K562 (cell line): ENCODE measurements around the gene TWIST1. TPM values are rescaled to one million over a fixed set of nuclear protein-coding genes. Genes with fewer than 3 reads are reported as not detected.

Experiments
- ATAC-seq: fragments of 200-7000 bp; cut with Tn5 transposase; 3 replicates; pipeline ENCODE4 v1.9.1; 2020; ENCODE audit warnings: moderate library complexity
- BruUV-seq: library from RNA; stranded (reverse); fragments of 400-500 nt; replicated peaks from 2 replicates; lab custom pipeline; 2021; lab: Mats Ljungman, UMichigan
- CTCF ChIA-PET: fragments of 300-600 bp; formaldehyde crosslinking; extraction: SDS; loops from one replicate; lab custom pipeline; 2021; ENCODE audit warnings: low intra/inter-chr PET ratio; lab: Yijun Ruan, JAX
- POLR2A ChIA-PET: fragments of 300-600, 350-650 bp; sonication (Branson Sonifier 250); formaldehyde crosslinking; extraction: SDS; loops from one replicate; lab custom pipeline; 2021; ENCODE audit warnings: antibody characterized with exemption, inconsistent platforms; lab: Yijun Ruan, JAX
- DNase-seq, 4 experiments: peaks; one replicate each; pipeline versions ENCODE4 v3.0.0 to v3.0.0-alpha.2; 2011 to 2018; ENCODE audit warnings: low spot score in 3 of 4, mixed read lengths in 3 of 4; ENCODE audit errors: extremely low read depth in 1 of 4
- FAIRE-seq: peaks from 2 replicates; lab custom pipeline; 2011; peaks lifted over from hg19 to GRCh38; lab: Jason Lieb, UNC
- H2AFZ ChIP-seq: 2 replicates; pipeline ENCODE4 v1.6.0; 2011; ENCODE audit warnings: low read depth, low read length, control low read depth, inconsistent platforms
- H3K27ac ChIP-seq: fragments of 200-600 bp; 3 replicates; pipeline ENCODE4 v1.8.0; 2011; ENCODE audit warnings: low read depth, mild to moderate bottlenecking, control low read depth, inconsistent platforms, low read length, moderate library complexity, mixed read lengths; ENCODE audit errors: extremely low read depth
- H3K27me3 ChIP-seq, 2 experiments: fragments of 300-600 bp in 1 of 2; 2 replicates in 1 of 2; 3 replicates in 1 of 2; pipeline versions ENCODE4 v1.6.0 to v1.8.0; 2011; ENCODE audit warnings: inconsistent platforms in 2 of 2, low read length in 2 of 2, mild to moderate bottlenecking in 1 of 2, mixed read lengths in 1 of 2, moderate library complexity in 1 of 2; ENCODE audit not compliant: control insufficient read depth in 2 of 2, insufficient read depth in 2 of 2
- H3K36me3 ChIP-seq: fragments of 300-600 bp; 3 replicates; pipeline ENCODE4 v1.8.0; 2011; ENCODE audit warnings: mild to moderate bottlenecking, low read length, inconsistent platforms; ENCODE audit not compliant: control insufficient read depth, insufficient read depth
- H3K4me1 ChIP-seq, 2 experiments: fragments of 200-600 bp in 1 of 2; replicated peaks in 1 of 2; 2 replicates in 1 of 2; 3 replicates in 1 of 2; pipeline versions ENCODE4 v1.5.1 to v1.8.0; 2011; ENCODE audit warnings: inconsistent platforms in 2 of 2, low read length in 2 of 2, mild to moderate bottlenecking in 1 of 2, mixed read lengths in 1 of 2, moderate library complexity in 1 of 2; ENCODE audit not compliant: control insufficient read depth in 2 of 2, insufficient read depth in 2 of 2
- H3K4me2 ChIP-seq: 2 replicates; pipeline ENCODE4 v1.6.1; 2011; ENCODE audit warnings: low read length, control low read depth, inconsistent platforms, mixed read lengths; ENCODE audit not compliant: insufficient read depth
- H3K4me3 ChIP-seq: fragments of 200-600 bp; sonication (generic), shearing (Covaris generic); 2 replicates; pipeline ENCODE4 v1.5.1; 2016; ENCODE audit warnings: control low read depth, inconsistent platforms
- H3K79me2 ChIP-seq: fragments of 200-600 bp; 3 replicates; pipeline ENCODE4 v1.8.0; 2011; ENCODE audit warnings: low read length, inconsistent platforms; ENCODE audit not compliant: control insufficient read depth, insufficient read depth
- H3K9ac ChIP-seq, 2 experiments: 2 replicates each; pipeline versions ENCODE4 v1.6.0 to v1.6.1; 2011; ENCODE audit warnings: low read depth in 2 of 2, low read length in 2 of 2, control low read depth in 1 of 2, inconsistent platforms in 1 of 2, mild to moderate bottlenecking in 1 of 2, mixed read lengths in 1 of 2; ENCODE audit not compliant: insufficient read depth in 1 of 2
- H3K9me1 ChIP-seq: one replicate; pipeline ENCODE4 v1.6.0; 2011; ENCODE audit warnings: inconsistent platforms, mild to moderate bottlenecking, low read length, moderate library complexity; ENCODE audit not compliant: control insufficient read depth, insufficient read depth
- H3K9me3 ChIP-seq: replicated peaks from 2 replicates; pipeline ENCODE4 v1.5.1; 2011; ENCODE audit warnings: low read depth, low read length, inconsistent platforms; ENCODE audit not compliant: control insufficient read depth, insufficient read depth
- H4K20me1 ChIP-seq: replicated peaks from 2 replicates; pipeline ENCODE4 v1.6.1; 2011; ENCODE audit warnings: low read length, inconsistent platforms, mixed read lengths; ENCODE audit not compliant: control insufficient read depth, insufficient read depth
- DNMT1 ChIP-seq: fragments of 450-650 bp; IDR thresholded peaks from 2 replicates; pipeline ENCODE4 v1.6.1; 2016; ENCODE audit warnings: antibody characterized with exemption, mild to moderate bottlenecking
- KHSRP ChIP-seq: fragments of 450-650 bp; IDR thresholded peaks from 2 replicates; pipeline ENCODE4 v1.6.1; 2017
- NR4A1 ChIP-seq, 2 experiments: fragments of 250-450 bp in 1 of 2; fragments of 450-650 bp in 1 of 2; sonication (Bioruptor Pico) in 1 of 2; IDR thresholded peaks; 2 replicates each; pipeline versions ENCODE4 v1.4.0 to v1.6.1; 2016 to 2020; ENCODE audit warnings: mild to moderate bottlenecking in 2 of 2, missing compliant biosample characterization in 1 of 2, missing genetic modification characterization in 1 of 2, moderate library complexity in 1 of 2
- PTTG1 ChIP-seq: fragments of 450-650 bp; IDR thresholded peaks from 2 replicates; pipeline ENCODE4 v1.6.1; 2016; ENCODE audit warnings: low read depth, mild to moderate bottlenecking, missing genetic modification characterization, missing compliant biosample characterization
- SOX6 ChIP-seq: fragments of 450-650 bp; IDR thresholded peaks from 2 replicates; pipeline ENCODE4 v1.6.1; 2014; ENCODE audit warnings: mild to moderate bottlenecking
- ZNF184 ChIP-seq: sonication (generic); formaldehyde crosslinking; IDR thresholded peaks from 2 replicates; pipeline ENCODE4 v1.5.0; 2020; ENCODE audit warnings: missing genetic modification reagents
- WGBS: fragments of 100-300 bp; shearing (Covaris generic); methylation state at CpG from one replicate; pipeline ENCODE4 v1.1.6; 2016; ENCODE audit warnings: low coverage, mixed read lengths; ENCODE audit not compliant: insufficient coverage; ENCODE audit errors: missing lambda C conversion rate; 5-methylcytosine and 5-hydroxymethylcytosine counted together
- in situ Hi-C: fragments of 300-500 bp; cut with MboI; formaldehyde crosslinking; loops from 4 replicates; pipeline ENCODE4 v1.15.0; 2018; ENCODE audit warnings: inconsistent platforms, mixed read lengths
- intact Hi-C: fragments of 100-400 bp; cut with micrococcal nuclease; formaldehyde crosslinking; loops from 2 replicates; pipeline ENCODE4 v1.14.2; 2022
- polyA plus RNA-seq, 8 experiments: library from polyadenylated mRNA; depleted of rRNA in 4 of 8; stranded (reverse) in 5 of 8; unstranded in 3 of 8; fragments of >200 nt; fragmentation: Nextera tagmentation in 2 of 8; fragmentation: Illumina TruSeq in 1 of 8; extraction: Ambion mirVana in 2 of 8; extraction: Trizol in 1 of 8; gene quantifications; 2 replicates each; pipeline versions ENCODE4 v1.2.1 to v1.2.3, GENCODE V29; 2011 to 2014; ENCODE audit warnings: inconsistent platforms in 1 of 8, missing spikeins in 1 of 8
- total RNA-seq, 7 experiments: library from RNA; depleted of rRNA in 6 of 7; stranded (reverse); fragments of >200 nt in 6 of 7; fragmentation: Illumina TruSeq in 2 of 7; extraction: Trizol in 2 of 7; gene quantifications; 2 replicates each; pipeline versions ENCODE4 v1.2.1 to v1.2.3, GENCODE V29; 2011 to 2021; ENCODE audit warnings: low replicate concordance in 1 of 7

TWIST1 gene
- total and polyA plus RNA-seq, 9 of the 15 experiments (the other 6 are each of a cell fraction or from before 2014, with no cell fraction given) = 0.10 to 0.86 (median 0.15) TPM; not detected in 2

- H3K9me3 ChIP-seq = no peaks in the 10 kb centered on the region
- TF ChIP-seq PTTG1 (no peak), DNMT1 (no peak)
- TF ChIP-seq, all 486 proteins: peak for 0
- Histone ChIP-seq H3K79me2 (no peaks in the 10 kb centered on the region), H3K9me1 (no peaks in the 10 kb centered on the region), H2AFZ (no peak overlapping the region), H4K20me1 (no peaks in the 10 kb centered on the region), H3K36me3 (no peaks in the 10 kb centered on the region), H3K4me2 (no peak overlapping the region), H3K9ac (no peak overlapping the region), H3K27me3 (no peaks in the 10 kb centered on the region), H3K4me3 (no peak overlapping the region), H3K27ac (no peak overlapping the region), H3K4me1 (no peaks in the 10 kb centered on the region)
- DNase-seq = no peak
- no TSS peak for BruUV-seq
- in situ Hi-C loops = no loop called here
- ChIA-PET POLR2A (no interaction called here), CTCF (no interaction called here)
- intact Hi-C loops = no loop called here
- FAIRE-seq = no peak
- no peak for ATAC-seq
- 0% methylated on average over 2 of the region's 2 CpGs for WGBS
These were observed 26.9 kb downstream of the TWIST1 start for GRCh38 chr7:19090526-19090925.

GRCh38 chr7:19089797-19090196, 27.6 kb downstream of the TWIST1 start:
- no peaks in the 10 kb centered on the region for H3K79me2 ChIP-seq
- intact Hi-C loops (no loop called here), in situ Hi-C loops (no loop called here)
- no peaks in the 10 kb centered on the region for H3K9me3 ChIP-seq
- CTCF ChIA-PET = no interaction called here
- TF ChIP-seq SOX6 (no peak), KHSRP (no peak), NR4A1 (CRISPR knock-in tag; IDR thresholded peaks at IDR 0.05) (no peak), NR4A1 (tag; IDR thresholded peaks at IDR 0.05) (no peak), ZNF184 (CRISPR knock-in tag) (no peak)
- POLR2A ChIA-PET = no interaction called here
- H3K27ac ChIP-seq = no peak overlapping the region
- H2AFZ ChIP-seq = no peak overlapping the region
- no peaks in the 10 kb centered on the region for H3K36me3 ChIP-seq
- H3K9ac ChIP-seq = no peak overlapping the region
- H3K4me1 ChIP-seq = no peaks in the 10 kb centered on the region
- BruUV-seq = no TSS peak
- no peaks in the 10 kb centered on the region for H3K27me3 ChIP-seq
- ATAC-seq (no peak), DNase-seq (no peak), FAIRE-seq (no peak)
- H4K20me1 ChIP-seq = no peaks in the 10 kb centered on the region
- H3K4me2 ChIP-seq = no peak overlapping the region
- WGBS = 0% methylated on average over 3 of the region's 3 CpGs
- H3K4me3 ChIP-seq = no peak overlapping the region
- H3K9me1 ChIP-seq = no peaks in the 10 kb centered on the region
